ENCODE data around the gene FBXO17. TPM values are rescaled to one million over a fixed set of nuclear protein-coding genes. Genes with fewer than 3 reads are reported as not detected.
"Not testable (repeated sequence)": the region's sequence is repeated elsewhere in the genome, so short reads cannot be mapped to it uniquely, and the experiment has no call there.

FBXO17 gene
- total and polyA plus RNA-seq, 2 of the 13 experiments (the other 11 are each of a cell fraction or from before 2014, with no cell fraction given) = 22.1 to 58.7 TPM

DNA sequence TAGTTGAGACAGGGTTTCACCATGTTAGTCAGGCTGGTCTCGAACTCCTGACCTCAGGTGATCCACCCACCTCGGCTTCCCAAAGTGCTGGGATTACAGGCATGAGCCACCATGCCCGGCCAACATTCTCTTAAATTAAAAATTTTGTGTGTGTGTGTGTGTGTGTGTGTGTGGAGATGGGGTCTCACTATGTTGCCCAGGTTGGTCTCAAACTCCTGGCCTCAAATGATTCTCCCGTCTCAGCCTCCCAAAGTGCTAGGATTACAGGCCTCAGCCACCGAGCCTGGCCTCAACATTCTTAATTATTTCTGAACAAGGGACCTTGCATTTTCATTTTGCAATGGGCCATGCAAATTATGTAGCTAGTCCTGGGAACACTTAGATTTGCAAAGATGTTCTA is 9.4 kb downstream of the FBXO17 start:
- H3K4me3 ChIP-seq (replicated peaks in 1 of 3; ENCODE audit: insufficient read depth in 1 of 3, low read depth in 2 of 3, low read length in 3 of 3); H3K27me3 ChIP-seq (ENCODE audit: control insufficient read depth in 1 of 2, insufficient read depth in 2 of 2, low read length in 2 of 2); H3K9me3 ChIP-seq (ENCODE audit: low read length); DNase-seq (ENCODE audit: low spot score); H3K4me2 ChIP-seq (ENCODE audit: low read depth, low read length); H2AFZ ChIP-seq (ENCODE audit: low read length); FAIRE-seq; H3K9ac ChIP-seq (ENCODE audit: insufficient read depth, low read depth, low read length); BruUV-seq (replicated peaks); in situ Hi-C loops (cut with HindIII; ENCODE audit: extremely low pct_ligation_motif_present, low pct_unique_long_range_greater_than_20kb); H4K20me1 ChIP-seq (ENCODE audit: insufficient read depth, low read length); CTCF ChIA-PET (ENCODE audit: low intra/inter-chr PET ratio, low total read pairs); H3K27ac ChIP-seq (ENCODE audit: extremely low read length, insufficient read depth, low read length); ATAC-seq: not testable (repeated sequence)
- POLR2A ChIA-PET = interaction anchor here (2.8 kb wide), 1 partner anchor 10 kb away, joined by 9 read pairs; the partner anchor contains the start of gene FBXO17
- peak; percentile 75 for TF ChIP-seq ZNF121 (CRISPR knock-in tag; IDR thresholded peaks at IDR 0.05)
- peaks cover 3 to 27% of the 10 kb centered on the region in 2 experiments; a peak in 4 of 5 replicates for H3K36me3 ChIP-seq (replicated peaks in 1 of 2; ENCODE audit: control insufficient read depth in 1 of 2, insufficient read depth in 2 of 2, low read length in 2 of 2)
- WGBS (ENCODE audit: low lambda C conversion rate) = 97% methylated on average over 5 of the region's 5 CpGs
- intact Hi-C loops (cut with micrococcal nuclease; ENCODE audit: unreplicated experiment) = loop anchor here (10.0 kb wide), 1 partner anchor 219 kb away; no protein-coding TSS in a partner anchor
- peaks cover 46% of the 10 kb centered on the region for H3K4me1 ChIP-seq (ENCODE audit: insufficient read depth, low read length)
- H3K79me2 ChIP-seq (ENCODE audit: insufficient read depth, low read length) = peaks cover 32% of the 10 kb centered on the region

DNA sequence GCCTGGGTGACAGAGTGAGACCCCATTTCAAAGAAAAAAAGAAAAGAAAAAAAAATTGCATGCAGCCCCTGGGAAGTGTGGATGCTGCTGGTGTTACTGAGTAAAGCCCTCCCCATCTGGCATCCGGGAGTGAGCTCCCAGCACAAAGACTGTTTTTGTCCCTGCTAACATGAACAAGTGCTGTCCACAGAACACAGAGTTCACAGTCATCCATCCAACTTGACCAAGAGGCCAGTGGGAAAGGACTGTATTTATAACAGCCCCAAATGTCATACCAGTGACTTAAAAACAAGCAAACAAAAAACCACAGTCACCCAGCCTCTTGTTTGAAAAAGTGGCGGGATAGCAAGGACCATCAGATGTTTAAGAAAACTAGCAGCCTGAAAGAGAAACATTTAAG is 10.8 kb downstream of the FBXO17 start:
- ATAC-seq = peak; percentile 62
- Histone ChIP-seq H3K79me2 (ENCODE audit: insufficient read depth, low read length) (peaks cover 19% of the 10 kb centered on the region), H3K9me3 (ENCODE audit: low read length) (no peaks in the 10 kb centered on the region), H2AFZ (ENCODE audit: low read length) (no peak overlapping the region), H4K20me1 (ENCODE audit: insufficient read depth, low read length) (0 out of 2 replicates have a peak, but pooled peaks cover 9% of the 10 kb centered on the region), H3K9ac (ENCODE audit: insufficient read depth, low read depth, low read length) (no peak overlapping the region), H3K27ac (ENCODE audit: extremely low read length, insufficient read depth, low read length) (no peak overlapping the region), H3K36me3 (replicated peaks in 1 of 2; ENCODE audit: control insufficient read depth in 1 of 2, insufficient read depth in 2 of 2, low read length in 2 of 2) (peaks cover 3 to 27% of the 10 kb centered on the region in 2 experiments; a peak in 4 of 5 replicates), H3K27me3 (ENCODE audit: control insufficient read depth in 1 of 2, insufficient read depth in 2 of 2, low read length in 2 of 2) (no peaks in the 10 kb centered on the region), H3K4me3 (replicated peaks in 1 of 3; ENCODE audit: insufficient read depth in 1 of 3, low read depth in 2 of 3, low read length in 3 of 3) (no peak overlapping the region), H3K4me1 (ENCODE audit: insufficient read depth, low read length) (peaks cover 49% of the 10 kb centered on the region), H3K4me2 (ENCODE audit: low read depth, low read length) (no peak overlapping the region)
- ChIA-PET POLR2A (no interaction called here), CTCF (ENCODE audit: low intra/inter-chr PET ratio, low total read pairs) (no interaction called here)
- WGBS (ENCODE audit: low lambda C conversion rate) = 65% methylated on average over 2 of the region's 2 CpGs
- no TSS peak for BruUV-seq (replicated peaks)
- intact Hi-C loops (cut with micrococcal nuclease; ENCODE audit: unreplicated experiment) (loop anchor here (5.0 to 10.0 kb wide), 3 partner anchors 73 to 353 kb away; no protein-coding TSS in a partner anchor), in situ Hi-C loops (cut with HindIII; ENCODE audit: extremely low pct_ligation_motif_present, low pct_unique_long_range_greater_than_20kb) (no loop called here)
- peak; percentile 18 for FAIRE-seq
- TF ChIP-seq ZNF644 (CRISPR knock-in tag; IDR thresholded peaks at IDR 0.05; ENCODE audit: low read depth) (no peak), TEAD3 (CRISPR knock-in tag; optimal IDR thresholded peaks at IDR 0.05; ENCODE audit: borderline replicate concordance) (peak; percentile 31), ZNF232 (CRISPR knock-in tag; IDR thresholded peaks at IDR 0.05; ENCODE audit: borderline replicate concordance) (no peak), MBNL3 (CRISPR knock-in tag; conservative IDR thresholded peaks at IDR 0.05) (no peak), SAP130 (CRISPR knock-in tag; IDR thresholded peaks at IDR 0.05; ENCODE audit: low read depth) (peak; percentile 33), TBX2 (CRISPR knock-in tag; IDR thresholded peaks at IDR 0.05; ENCODE audit: borderline replicate concordance) (peak; percentile 26; the same call in 1 of the 2 replicates)
- TF ChIP-seq, protein P1, sequence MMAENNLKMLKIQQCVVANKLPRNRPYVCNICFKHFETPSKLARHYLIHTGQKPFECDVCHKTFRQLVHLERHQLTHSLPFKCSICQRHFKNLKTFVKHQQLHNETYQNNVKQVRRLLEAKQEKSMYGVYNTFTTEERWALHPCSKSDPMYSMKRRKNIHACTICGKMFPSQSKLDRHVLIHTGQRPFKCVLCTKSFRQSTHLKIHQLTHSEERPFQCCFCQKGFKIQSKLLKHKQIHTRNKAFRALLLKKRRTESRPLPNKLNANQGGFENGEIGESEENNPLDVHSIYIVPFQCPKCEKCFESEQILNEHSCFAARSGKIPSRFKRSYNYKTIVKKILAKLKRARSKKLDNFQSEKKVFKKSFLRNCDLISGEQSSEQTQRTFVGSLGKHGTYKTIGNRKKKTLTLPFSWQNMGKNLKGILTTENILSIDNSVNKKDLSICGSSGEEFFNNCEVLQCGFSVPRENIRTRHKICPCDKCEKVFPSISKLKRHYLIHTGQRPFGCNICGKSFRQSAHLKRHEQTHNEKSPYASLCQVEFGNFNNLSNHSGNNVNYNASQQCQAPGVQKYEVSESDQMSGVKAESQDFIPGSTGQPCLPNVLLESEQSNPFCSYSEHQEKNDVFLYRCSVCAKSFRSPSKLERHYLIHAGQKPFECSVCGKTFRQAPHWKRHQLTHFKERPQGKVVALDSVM (CRISPR knock-in tag; IDR thresholded peaks at IDR 0.05) = 0 out of 2 replicates have a peak, but pooled peaks have one; percentile 3
- peak; percentile 57 for DNase-seq (ENCODE audit: low spot score)
